Stimulated activated naive CD4-positive, alpha-beta T cell (primary cell): Measurements from ENCODE around the gene VCL.
"Not testable (repeated sequence)": the region's sequence is repeated elsewhere in the genome, so short reads cannot be mapped to it uniquely, and the experiment has no call there.

ENCODE experiments used
- DNase-seq, 6 experiments: peaks; one replicate each; lab custom pipeline; 2025; lab: John Stamatoyannopoulos, UW

Gene VCL

DNA sequence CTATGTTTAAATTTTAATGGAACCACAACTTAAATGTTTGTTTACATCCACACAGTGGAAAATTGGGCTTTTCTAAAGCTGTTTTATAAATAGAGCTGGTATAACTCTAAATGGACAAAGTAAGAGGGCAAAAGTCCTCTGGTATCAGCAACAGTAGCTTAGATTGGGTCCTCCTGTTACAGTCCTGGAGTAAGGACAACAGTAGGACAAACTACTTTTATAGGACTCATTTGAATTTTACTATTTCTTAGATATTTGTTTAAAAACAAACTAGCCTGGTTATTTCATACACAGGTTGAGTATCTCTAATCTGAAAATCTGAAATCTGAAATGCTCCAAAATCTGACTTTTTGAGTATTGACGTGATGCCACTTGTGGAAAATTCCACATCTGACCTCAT lies 8.4 kb downstream of the VCL start:
- no peak for DNase-seq

DNA sequence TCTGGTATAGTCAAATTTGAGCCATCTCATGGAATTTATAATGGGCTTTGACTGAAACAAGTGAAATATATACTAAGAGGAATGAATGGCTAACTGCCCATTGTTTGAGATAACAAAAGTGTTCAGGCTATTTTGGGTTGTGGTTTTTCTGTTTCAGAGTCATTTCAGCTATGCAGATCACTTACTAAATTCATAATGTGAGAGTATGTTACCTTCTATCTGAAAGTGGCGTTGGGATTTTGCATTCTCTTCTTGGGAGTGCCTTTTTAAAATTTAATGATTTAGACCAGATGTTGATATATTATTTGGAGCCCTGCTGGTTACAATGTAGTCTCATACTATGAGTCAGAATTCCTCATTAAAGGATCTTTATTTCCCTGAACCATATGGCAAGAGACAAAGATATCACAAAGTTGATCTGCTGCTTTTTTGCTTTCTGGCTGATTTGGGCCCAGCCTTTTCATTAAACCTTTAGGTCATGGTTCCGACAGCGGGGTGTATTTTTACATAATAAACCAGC lies 10.4 kb downstream of the VCL start:
- no peak for DNase-seq

DNA sequence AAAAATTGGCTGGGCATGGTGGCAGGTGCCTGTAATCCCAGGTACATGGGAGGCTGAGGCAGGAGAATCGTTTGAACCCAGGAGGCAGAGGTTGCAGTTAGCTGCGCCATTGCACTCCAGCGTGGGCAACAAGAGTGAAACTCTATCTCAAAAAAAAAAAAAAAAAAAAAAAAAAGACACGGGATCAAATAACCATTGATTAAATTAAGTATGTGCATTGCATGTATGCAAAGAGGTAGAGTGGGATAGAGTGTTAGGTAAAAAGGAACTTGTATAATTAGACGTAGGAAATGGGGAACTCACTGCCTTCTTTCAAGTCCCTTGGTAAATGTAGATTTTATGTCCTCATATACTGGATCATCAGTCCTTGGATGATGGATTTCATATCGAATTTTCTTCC lies 13.1 kb downstream of the VCL start:
- DNase-seq, result no peak

DNA sequence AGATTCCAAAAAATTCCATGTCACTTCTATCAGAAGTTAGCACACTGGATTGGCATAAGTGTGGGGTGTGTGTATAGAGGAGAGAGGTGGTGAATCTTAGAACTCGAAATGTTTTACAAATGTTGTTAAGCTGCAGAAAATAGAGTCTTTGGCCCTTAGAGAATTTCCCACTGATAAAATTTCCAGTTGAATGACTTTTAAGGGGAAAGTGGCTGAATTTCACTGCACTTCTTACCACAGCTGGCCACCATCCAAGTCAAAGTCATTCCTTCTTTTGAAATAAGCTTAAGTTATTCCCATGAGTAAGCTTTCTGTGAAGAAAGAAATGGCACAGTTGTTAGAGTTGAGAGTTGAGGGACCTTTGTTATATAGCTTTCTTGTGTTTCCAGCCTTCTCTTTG lies 13.9 kb downstream of the VCL start:
- DNase-seq, result no peak

DNA sequence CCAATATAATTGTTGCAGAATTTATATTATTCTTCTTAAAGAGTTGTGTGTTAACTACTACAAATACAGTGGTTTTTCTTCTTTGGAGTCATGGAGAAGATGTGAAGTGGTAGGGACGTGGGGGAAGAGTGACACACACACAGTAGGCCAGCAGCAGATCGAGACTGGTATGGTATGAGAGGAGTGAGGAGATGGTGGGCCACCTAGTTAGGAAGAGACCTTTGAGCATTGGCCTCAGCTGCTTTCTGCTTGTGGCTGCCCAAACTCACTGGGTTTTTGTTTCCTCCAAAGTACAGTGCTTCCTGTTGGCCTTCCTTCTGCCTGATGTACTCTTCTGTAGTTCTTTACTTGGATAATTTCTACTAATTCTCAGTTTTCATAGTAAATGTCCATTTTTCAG lies 14.6 kb downstream of the VCL start:
- no peak for DNase-seq

DNA sequence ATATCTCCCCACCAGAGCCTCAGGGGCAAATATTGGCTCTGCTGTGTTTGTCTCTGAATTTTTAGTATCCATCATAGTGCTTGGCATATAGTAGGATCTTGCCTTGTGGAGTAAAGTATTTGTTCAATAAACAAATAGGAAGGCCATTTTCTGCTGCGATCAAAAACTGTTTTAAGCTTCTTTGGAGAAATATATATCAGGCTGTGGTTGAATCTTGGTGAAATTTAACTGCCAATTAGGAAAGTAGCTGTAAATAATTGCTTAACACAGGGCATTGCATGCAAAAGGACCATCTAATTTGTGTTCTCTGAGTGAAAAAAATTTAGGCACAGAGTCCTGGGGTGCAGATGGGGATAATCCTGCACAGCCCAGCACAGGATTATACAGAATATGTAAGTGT lies 15.1 kb downstream of the VCL start:
- DNase-seq, result no peak

DNA sequence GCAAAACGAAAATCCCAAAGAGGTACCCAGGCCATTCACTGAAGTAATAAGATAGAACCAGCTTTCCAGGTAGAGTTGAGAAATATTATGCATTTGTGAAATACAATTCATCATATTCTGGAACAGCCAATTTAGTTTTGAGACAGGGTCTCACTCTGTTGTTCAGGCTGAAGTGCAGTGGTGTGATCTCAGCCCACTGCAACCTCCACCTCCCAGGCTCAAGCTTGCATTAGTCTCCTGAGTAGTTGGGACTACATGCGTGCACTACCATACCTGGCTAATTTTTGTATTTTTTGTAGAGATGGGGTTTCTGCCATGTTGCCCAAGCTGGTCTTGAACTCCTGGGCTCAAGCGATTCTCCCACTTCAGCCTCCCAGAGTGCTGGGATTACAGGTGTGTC lies 16.7 kb downstream of the VCL start:
- not testable (repeated sequence) for DNase-seq

DNA sequence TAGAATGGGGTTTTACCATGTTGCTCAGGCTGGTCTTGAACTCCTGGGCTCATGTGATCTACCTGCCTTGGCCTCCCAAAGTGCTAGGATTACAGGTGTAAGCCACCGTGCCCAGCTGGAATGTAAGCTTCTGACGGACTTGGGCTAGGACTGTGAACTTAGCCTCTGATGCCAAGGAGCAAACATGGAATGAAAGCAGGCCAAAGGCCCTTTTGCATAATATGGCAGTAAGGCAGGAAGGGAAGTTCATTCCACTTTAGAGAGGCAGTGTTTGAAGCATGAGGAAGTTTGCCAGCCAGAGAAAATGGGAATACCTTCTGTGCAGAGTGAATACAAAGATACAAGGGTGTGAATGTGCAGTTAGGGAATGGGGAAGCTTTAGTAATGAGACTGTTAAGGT lies 20.3 kb downstream of the VCL start:
- no peak for DNase-seq

DNA sequence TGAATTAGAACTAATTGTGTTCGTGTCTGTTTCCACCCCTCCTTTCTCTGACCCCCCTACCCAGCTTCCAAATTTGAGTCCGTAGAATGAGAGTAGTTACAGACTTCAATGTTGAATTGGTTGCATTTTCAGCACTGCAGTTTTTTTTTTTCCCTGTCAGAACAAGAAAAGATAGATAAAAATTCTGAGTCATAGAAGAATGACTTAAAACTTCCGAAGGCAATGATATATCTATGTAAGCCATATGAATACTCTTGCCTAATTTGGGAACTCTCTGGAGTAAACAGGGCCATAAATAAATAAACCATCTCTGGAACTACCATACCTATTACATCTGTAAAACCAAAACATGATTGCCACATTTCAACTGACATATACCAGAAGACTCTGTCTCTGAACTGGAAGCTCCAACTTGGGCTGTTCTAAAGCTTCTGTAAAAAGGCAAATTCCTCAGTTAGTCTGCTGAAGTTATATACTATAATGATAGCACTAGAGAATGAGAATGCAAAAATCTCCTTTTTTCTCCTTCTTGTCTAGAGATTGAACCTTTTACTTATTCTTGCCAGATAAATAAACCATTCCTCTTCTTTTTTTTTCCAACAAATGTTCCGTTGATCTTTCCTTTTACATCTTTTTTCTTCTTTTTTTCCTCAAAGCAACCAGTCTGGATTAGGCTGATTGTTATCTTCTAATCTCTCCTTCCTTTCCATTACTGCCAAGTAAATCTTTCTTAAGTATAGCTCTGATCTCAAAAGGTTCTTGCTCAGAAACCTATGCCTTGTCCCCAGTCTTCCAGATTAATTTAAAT lies 23.5 kb downstream of the VCL start:
- DNase-seq, result no peak

DNA sequence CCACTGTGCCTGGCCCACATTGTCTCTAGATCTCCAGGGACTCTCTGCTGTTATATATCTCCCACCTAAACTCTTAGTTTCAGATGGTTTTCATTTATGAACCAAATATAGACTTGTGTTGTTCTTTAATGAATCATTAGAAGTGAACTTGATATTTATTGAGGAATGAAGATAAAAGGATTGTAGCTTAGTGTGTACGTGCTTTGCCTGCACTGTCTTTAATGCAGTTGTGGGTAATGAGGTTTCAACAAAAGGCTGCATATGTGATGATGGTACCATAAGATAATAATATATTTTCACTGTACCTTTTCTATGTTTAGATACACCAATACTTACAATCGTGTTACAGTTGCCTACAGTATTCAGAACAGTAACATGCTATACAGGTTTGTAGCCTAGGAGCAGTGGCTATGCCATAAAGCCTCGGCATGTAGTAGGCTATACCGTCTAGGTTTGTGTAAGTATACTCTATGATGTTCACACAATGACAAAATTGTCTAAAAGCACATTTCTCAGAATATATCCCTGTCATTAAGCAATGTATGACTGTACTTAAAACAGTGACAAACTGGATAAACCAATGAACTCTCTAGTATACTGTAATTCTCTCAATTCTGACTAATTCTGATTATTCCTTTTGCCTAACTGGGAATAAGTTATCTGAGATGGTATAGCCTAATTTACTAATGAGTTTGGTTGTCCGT lies 25.2 kb downstream of the VCL start:
- no peak for DNase-seq

DNA sequence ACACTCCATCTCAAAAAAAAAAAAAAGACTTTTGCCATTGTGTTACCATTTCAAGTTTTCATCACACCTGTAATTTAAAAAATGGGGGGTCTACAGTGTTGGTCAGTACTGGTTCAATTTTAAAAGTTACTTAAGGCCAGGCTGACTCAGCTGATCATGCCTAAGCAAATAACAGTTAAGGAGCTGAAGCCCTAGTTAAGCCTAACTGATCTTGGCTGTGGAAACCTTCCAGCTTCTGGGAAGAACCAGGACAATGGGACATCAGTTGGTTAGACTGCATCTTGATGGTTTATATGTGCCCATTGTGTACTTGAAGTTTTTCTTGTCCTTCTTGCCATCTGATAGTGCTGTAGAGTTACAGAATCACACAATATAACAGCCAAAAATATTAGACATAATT lies 26.7 kb downstream of the VCL start:
- no peak for DNase-seq

DNA sequence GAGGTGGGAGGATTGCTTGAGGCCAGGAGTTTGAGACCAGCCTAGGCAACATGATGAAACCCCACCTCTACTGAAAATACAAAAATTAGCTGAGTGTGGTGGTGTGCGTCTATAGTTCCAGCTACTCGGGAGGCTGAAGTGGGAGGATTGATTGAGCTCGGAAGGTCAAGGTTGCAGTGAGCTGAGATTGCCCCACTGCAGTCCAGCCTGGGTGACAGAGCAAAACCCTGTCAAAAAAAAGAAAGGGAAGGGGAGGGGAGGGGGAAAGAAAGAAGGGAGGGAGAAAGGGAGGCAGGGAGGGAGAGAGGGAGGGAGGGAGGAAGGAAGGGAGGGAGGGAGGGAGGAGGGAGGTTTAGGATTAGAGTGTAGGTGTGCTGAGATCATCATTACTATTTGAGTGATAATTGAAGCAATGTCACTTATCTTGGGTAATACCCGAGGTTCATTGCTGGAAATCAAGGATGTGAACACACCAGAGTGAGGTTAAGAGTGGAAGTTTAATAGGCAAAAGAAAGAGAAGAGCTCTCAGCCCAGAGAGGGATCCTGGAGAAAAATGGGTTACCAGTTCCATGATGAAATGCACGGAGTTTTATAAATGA lies 27.6 kb downstream of the VCL start:
- no peak for DNase-seq

DNA sequence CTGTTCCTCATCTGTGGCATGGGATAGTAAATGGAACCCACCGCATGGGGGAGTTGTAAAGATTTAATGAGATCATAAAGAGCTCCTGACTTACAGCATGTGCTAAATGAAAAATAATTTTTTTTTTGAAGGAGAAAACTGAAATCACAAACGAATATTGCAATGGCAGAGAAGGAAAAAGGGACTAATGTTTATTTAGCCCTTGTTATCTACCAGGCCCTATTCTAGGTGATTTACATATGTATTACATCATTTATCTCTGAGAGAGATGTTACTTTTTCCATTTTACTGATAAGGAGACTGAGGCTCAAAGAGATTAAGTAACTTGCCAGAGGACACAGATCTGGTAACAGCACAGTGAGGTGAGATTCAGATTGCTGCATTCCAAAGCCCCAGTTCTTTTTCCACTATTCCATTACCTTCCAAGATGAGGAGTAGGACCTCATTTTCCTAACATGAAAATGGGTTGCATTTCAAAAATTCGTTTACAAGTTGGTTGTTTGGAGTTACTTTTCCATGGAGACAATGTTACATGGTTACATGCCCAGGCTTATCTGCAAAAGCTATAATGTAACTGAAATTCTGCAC lies 28.6 kb downstream of the VCL start:
- DNase-seq, result no peak

DNA sequence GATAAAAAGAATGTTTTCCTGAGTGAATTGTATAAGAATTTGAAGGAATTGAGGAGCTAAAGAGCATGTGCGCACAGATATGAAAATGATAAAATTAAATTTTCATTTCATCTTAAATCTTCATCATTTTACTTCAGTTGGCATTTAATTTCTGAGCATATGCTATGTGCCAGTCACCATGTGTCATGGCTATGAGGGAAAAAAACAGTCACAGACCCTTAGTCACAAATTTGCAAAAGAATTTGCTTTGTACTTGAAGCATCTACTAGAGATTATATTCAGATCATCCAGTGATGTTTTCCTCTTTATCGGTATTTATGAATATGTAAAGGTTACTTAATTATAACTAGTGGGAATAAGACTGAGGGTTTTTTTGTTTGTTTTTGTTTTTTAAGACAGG lies 29.8 kb downstream of the VCL start:
- no peak for DNase-seq

DNA sequence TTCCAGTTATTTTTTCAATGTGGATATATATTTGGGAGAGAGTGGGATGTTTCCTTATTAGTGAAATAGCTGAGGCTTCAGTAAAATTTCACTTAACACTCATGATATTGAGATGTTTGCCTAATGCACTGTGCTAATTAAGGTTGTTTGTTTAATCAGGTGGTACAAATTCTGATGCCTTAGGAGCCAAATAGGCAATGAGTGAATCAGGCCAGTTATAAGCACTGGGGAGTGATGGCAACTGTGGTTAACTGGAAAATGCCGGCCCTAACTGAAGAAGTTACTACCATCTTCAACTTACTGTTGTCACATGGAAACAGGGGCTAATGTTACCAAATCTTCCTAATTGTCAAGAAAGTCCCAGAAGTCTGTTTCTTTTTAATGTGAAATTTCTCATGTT lies 32.0 kb downstream of the VCL start:
- DNase-seq, result no peak

DNA sequence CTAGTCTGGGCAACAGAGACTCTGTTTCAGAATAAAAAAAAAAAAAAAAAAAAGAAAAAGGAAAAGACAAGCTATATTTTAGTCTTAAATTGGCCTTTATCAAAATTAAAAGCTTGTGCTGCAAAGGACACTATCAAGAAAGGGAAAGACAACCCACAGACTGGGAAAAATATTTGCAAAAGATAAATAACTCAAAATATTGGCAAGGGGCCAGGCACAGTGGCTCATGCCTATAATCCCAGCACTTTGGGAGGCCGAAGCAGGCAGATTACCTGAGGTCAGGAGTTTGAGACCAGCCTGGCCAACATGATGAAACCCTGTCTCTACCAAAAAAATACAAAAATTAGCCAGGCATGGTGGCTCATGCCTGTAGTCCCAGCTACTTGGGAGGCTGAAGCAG lies 34.3 kb downstream of the VCL start:
- DNase-seq, result not testable (repeated sequence)

DNA sequence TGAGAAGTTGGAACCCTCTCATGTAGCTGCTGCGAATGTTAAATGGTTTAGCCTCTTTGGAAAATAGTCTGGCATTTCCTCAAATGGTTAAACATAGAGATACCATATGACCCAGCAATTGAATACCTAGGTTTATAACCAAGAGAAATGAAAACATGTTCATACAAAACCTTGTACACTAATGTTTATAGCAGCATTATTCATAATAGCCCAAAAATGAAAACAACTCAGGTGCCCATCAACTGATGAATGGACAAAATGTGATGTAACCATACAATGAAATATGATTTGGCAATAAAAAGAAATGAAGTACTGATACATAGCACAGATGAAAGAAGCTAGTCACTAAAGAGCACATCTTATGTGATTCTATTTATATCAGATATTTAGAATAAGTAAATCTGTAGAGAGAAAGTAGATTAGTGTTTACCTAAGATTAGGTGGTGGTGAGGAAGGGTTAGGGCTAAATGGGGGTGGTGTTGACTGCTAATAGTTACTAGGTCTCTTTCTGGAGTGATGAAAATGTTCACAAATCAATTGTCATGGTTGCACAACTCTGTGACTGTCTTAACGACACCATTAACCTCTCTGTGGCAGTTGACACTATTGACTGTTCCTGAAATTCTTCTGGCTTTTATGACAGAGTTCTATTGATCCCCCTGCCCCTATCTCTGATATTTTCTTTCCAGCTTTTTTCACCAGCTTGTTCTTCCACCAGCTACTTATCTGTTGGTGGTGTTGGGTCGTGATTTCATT lies 35.2 kb downstream of the VCL start:
- DNase-seq, result no peak

DNA sequence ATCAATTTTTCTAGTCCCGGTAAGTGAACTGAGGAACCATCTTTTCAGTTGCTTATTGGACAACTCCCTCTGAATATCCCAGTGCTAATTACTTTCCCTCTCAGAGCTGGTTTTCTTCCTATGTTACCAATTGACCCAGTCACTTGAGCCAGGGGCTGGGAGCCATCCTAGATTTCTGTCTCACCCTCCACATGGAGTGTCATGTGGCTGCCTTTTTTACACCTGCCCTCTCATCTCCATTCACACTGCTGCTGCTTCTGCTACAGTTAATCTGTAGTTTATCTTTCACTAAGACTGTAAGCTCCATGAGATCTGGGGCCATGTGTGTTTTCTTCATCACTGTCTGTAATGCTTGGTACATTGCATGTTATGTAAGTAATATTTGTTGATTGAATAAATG lies 35.8 kb downstream of the VCL start:
- no peak for DNase-seq

DNA sequence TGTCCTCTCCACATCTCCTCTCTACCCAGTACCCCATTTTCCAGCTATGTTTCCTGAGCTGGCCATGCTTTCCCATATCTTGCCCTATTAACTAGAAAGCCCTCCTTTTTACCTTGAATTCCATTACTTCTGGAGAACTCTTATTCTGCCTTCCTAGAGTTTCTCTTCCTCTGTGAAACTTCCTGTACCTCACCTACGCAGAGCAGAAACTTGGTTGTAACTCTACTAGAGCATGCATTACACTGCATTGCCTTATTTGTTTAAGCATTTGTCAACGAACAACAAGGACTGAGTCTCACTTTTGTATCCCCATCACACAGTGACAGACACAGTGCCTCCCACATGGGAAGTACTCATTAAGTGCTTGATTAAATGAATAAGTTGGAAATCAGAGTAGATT lies 36.4 kb downstream of the VCL start:
- no peak for DNase-seq

DNA sequence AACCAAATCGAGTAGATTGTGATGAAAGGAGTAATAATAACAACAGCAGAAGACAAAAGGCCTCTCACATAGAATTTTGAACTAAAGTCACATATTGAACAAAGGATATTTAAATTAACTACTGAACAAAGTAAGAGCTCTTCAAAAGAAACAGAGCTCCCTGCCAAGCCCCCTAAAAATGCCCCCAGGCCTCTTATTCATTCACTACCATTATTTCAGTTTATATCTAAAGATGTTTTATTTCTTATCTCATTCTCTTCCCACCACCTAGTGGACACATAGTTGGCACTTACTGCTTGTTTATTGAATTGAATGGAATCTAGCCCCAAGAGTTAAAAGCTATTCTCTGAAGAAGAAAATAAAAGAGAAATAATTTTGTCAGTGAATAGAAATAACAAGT lies 37.4 kb downstream of the VCL start:
- peak in 2 of 6 experiments; percentile 4 to 10 for DNase-seq

DNA sequence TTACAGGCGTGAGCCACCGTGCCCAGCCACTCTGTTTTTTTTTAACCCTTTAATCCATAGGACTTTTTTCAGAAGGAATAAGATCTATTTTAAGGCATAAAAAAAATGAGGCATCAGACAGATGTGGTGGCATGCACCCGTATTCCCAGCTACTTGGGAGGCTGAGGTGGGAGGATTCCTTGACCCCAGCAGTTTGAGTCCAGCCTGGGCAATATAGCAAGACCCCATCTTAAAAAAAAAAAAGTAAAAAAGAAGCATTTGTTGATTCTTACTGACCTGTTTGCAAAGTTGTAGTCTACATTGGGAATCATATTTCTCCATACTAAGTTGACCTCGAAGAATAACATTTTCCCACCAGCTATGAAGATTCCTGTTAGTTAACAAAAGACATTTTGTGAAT lies 38.6 kb downstream of the VCL start:
- no peak for DNase-seq

DNA sequence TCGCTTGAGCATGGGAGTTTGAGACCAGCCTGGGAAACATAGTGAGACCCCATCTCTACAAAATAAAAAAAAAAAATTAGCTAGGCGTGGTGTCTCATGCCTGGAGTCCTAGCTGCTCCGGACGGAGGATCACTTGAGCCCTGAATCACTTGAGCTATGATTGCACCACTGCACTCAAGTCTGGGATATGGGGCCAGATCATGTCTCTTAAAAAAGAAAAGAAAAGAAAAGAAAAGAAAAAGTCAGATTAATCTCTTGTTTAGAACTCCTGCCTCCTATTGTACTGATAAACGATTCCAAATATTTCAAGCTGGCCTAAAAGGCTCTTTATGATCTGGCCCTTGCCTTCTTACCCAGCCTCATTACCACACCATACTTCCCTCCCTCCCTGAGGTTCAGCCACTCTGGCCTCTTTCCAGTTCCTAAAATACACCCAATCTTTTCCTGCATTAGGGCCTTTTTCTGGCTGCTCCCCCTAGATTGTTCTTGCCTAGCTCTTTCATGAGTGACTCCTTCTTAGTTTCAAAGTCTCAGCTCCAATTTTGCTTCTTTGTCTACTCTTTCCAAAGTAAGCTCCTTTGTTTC lies 41.7 kb downstream of the VCL start:
- DNase-seq, result no peak
